Measurements from ENCODE around the gene ATP8B2. TPM values are rescaled to one million over a fixed set of nuclear protein-coding genes. Genes with fewer than 3 reads are reported as not detected.

Gene ATP8B2
- total and polyA plus RNA-seq, 8 donors: 3.7 to 14.4 (median 6.6) TPM

DNA sequence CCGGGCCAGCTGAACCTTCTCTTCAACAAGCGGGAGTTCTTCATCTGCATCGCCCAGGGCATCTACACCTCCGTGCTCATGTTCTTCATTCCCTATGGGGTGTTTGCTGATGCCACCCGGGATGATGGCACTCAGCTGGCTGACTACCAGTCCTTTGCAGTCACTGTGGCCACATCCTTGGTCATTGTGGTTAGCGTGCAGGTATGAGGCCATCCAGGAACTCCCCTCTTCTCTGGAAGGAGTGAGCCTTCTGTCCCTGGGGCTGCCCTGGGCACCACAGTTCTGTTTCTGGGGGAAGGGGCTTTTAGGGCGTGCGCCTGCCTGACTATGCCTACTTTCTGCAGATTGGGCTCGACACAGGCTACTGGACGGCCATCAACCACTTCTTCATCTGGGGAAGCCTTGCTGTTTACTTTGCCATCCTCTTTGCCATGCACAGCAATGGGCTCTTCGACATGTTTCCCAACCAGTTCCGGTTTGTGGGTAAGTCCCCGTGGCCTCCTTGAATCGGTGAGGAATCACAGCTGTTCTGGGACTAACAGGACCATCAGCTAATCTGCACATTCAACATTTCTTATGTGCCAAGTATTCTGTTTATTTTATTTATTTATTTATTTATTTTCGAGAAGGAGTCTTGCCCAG lies 21.1 kb downstream of the ATP8B2 start:
- intact Hi-C loops (cut with DNase I): no loop called here
- no peak for FAIRE-seq
- no peak for DNase-seq
- H3K9me3 ChIP-seq: no peaks in the 10 kb centered on the region
- ATAC-seq: no peak
- no peak overlapping the region for H3K27ac ChIP-seq
- peaks cover 0 to 5% (median 5%) of the 10 kb centered on the region in 3 donors for H3K36me3 ChIP-seq
- TF ChIP-seq, protein P1, sequence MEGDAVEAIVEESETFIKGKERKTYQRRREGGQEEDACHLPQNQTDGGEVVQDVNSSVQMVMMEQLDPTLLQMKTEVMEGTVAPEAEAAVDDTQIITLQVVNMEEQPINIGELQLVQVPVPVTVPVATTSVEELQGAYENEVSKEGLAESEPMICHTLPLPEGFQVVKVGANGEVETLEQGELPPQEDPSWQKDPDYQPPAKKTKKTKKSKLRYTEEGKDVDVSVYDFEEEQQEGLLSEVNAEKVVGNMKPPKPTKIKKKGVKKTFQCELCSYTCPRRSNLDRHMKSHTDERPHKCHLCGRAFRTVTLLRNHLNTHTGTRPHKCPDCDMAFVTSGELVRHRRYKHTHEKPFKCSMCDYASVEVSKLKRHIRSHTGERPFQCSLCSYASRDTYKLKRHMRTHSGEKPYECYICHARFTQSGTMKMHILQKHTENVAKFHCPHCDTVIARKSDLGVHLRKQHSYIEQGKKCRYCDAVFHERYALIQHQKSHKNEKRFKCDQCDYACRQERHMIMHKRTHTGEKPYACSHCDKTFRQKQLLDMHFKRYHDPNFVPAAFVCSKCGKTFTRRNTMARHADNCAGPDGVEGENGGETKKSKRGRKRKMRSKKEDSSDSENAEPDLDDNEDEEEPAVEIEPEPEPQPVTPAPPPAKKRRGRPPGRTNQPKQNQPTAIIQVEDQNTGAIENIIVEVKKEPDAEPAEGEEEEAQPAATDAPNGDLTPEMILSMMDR (IDR thresholded peaks at IDR 0.05): no peak
- H3K4me3 ChIP-seq: no peak overlapping the region
- 92 to 94% methylated on average over 15 of the region's 15 CpGs for WGBS, 2 donors
- no peaks in the 10 kb centered on the region for H3K27me3 ChIP-seq
- H3K4me1 ChIP-seq: peaks cover 3 to 5% (median 4%) of the 10 kb centered on the region in 3 donors

- DNase-seq (no peak), FAIRE-seq (no peak), ATAC-seq (no peak)
- H3K27ac ChIP-seq: no peak overlapping the region
- intact Hi-C loops (cut with DNase I): no loop called here
- H3K4me1 ChIP-seq: peaks cover 12 to 18% (median 16%) of the 10 kb centered on the region in 3 donors
- H3K27me3 ChIP-seq: no peaks in the 10 kb centered on the region
- 87 to 90% methylated on average over 3 of the region's 3 CpGs for WGBS, 2 donors
- H3K4me3 ChIP-seq: no peak overlapping the region
- H3K36me3 ChIP-seq: peaks cover 0 to 5% (median 0%) of the 10 kb centered on the region in 3 donors
- H3K9me3 ChIP-seq: no peaks in the 10 kb centered on the region
- TF ChIP-seq, protein P1 (IDR thresholded peaks at IDR 0.05): no peak
Observed at GRCh38 chr1:154347961-154348360, 22.6 kb downstream of the ATP8B2 start.

GRCh38 chr1:154348429-154349076 lies 23.2 kb downstream of the ATP8B2 start:
- Histone ChIP-seq H3K4me1 (peaks cover 12 to 19% (median 16%) of the 10 kb centered on the region in 3 donors), H3K27ac (no peak overlapping the region), H3K27me3 (no peaks in the 10 kb centered on the region), H3K4me3 (no peak overlapping the region), H3K9me3 (no peaks in the 10 kb centered on the region), H3K36me3 (peaks cover 0 to 5% (median 0%) of the 10 kb centered on the region in 3 donors)
- ATAC-seq: no peak
- intact Hi-C loops (cut with DNase I): no loop called here
- TF ChIP-seq, protein P1 (IDR thresholded peaks at IDR 0.05): no peak
- 93 to 95% methylated on average over 27 of the region's 27 CpGs for WGBS, 2 donors
- no peak for FAIRE-seq
- DNase-seq: no peak

DNA sequence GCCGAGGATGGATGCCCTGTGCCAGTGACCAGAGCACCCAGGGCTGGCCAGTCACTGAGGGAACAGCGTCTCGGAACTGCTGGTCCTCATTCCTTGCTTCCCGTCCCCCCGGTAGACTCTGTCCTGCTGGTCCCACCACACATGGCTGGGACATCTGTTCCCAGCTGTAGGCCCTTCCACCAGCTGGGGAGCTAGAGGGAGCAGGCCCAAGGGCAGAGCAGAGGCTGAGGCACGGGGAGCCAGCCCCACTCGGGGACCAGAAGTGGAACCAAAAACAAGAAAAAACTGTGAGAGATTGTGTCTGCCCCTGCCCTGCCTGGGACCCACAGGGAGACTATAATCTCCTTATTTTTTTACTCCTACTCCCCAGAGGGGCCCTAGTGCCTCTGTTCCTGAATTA lies 23.8 kb downstream of the ATP8B2 start:
- intact Hi-C loops (cut with DNase I): no loop called here
- Histone ChIP-seq H3K9me3 (no peaks in the 10 kb centered on the region), H3K27ac (no peak overlapping the region), H3K4me3 (no peak overlapping the region), H3K27me3 (no peaks in the 10 kb centered on the region), H3K4me1 (peaks cover 12 to 23% (median 19%) of the 10 kb centered on the region in 3 donors), H3K36me3 (peaks cover 0 to 5% (median 0%) of the 10 kb centered on the region in 3 donors)
- FAIRE-seq (no peak), DNase-seq (no peak), ATAC-seq (no peak)
- WGBS, 2 donors: 82 to 92% methylated on average over 7 of the region's 7 CpGs
- TF ChIP-seq, protein P1 (IDR thresholded peaks at IDR 0.05): no peak

DNA sequence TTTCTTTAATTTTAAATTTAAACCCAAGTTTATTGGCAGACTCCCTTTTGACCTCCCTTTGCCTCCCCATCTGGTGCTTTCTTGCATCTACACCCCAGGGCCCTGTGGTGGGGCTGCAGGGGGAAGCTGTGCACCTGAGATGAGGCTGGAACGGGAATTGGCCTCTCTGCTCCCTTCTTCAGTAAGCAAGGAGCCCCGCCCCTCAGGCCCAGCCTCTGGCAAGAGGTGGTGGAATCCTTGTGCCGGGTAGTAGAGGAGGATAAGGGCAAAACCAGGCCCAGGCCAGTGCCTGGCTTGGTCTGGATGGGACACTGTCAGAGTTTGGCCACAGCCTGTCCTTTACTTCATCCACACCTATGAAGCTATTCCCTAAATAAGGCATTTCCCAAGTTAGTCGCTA lies 25.1 kb downstream of the ATP8B2 start:
- Histone ChIP-seq H3K27me3 (no peaks in the 10 kb centered on the region), H3K9me3 (no peaks in the 10 kb centered on the region), H3K4me3 (no peak overlapping the region), H3K36me3 (peaks cover 0 to 5% (median 0%) of the 10 kb centered on the region in 3 donors), H3K4me1 (peaks cover 12 to 23% (median 19%) of the 10 kb centered on the region in 3 donors), H3K27ac (no peak overlapping the region)
- TF ChIP-seq, protein P1 (IDR thresholded peaks at IDR 0.05): no peak
- intact Hi-C loops (cut with DNase I): no loop called here
- ATAC-seq (no peak), FAIRE-seq (no peak), DNase-seq (no peak)
- 75 to 82% methylated on average over 4 of the region's 4 CpGs for WGBS, 2 donors
